Transverse colon (tissue), 4 donors: ENCODE data around the gene PNRC1. TPM values are rescaled to one million over a fixed set of nuclear protein-coding genes. Genes with fewer than 3 reads are reported as not detected.
A peak's percentile ranks its signal among the peaks of the same experiment; 100 is the strongest.

Experiments
- DNase-seq: peaks from one replicate; pipeline ENCODE4 v3.0.0-alpha.2; 2019
- H3K27ac ChIP-seq, 4 donors: fragments of 200-600 bp; sonication (generic); 2 replicates each; pipeline ENCODE4 v1.5.1; 2016 to 2018; ENCODE audit warnings: inconsistent platforms in 4 of 4
- H3K27me3 ChIP-seq: fragments of 200-600 bp; sonication (generic); 2 replicates; pipeline ENCODE4 v1.5.1; 2017; ENCODE audit warnings: inconsistent platforms
- H3K36me3 ChIP-seq, 4 donors: fragments of 200-600 bp; sonication (generic); 2 replicates each; pipeline ENCODE4 v1.5.1; 2017 to 2019; ENCODE audit warnings: inconsistent platforms in 4 of 4
- H3K4me1 ChIP-seq, 4 donors: fragments of 200-600 bp; sonication (generic); 2 replicates each; pipeline ENCODE4 v1.5.1; 2017 to 2020; ENCODE audit warnings: inconsistent platforms in 4 of 4
- H3K4me3 ChIP-seq, 4 donors: fragments of 200-600 bp; sonication (generic); 1 replicate in 1 of 4; 2 replicates in 3 of 4; pipeline versions ENCODE4 v1.5.1 to v1.6.1; 2017 to 2019; ENCODE audit warnings: inconsistent platforms in 4 of 4
- H3K9me3 ChIP-seq, 2 donors: fragments of 200-600 bp; sonication (generic); 2 replicates each; pipeline ENCODE4 v1.5.1; 2017 to 2019; ENCODE audit warnings: inconsistent platforms in 2 of 2
- CTCF ChIP-seq, 5 experiments: fragments of 200-600 bp in 3 of 5; fragments of 450-650 bp in 2 of 5; sonication (generic) in 3 of 5; IDR thresholded peaks; 1 replicate in 2 of 5; 2 replicates in 3 of 5; pipeline ENCODE4 v1.5.1; 2016 to 2017; ENCODE audit warnings: antibody characterized with exemption in 5 of 5, inconsistent platforms in 3 of 5, mild to moderate bottlenecking in 2 of 5, moderate library complexity in 1 of 5
- EP300 ChIP-seq: sonication (generic); formaldehyde crosslinking; IDR thresholded peaks from one replicate; pipeline ENCODE4 v1.6.1; 2017; ENCODE audit warnings: antibody characterized with exemption, low read depth
- POLR2A ChIP-seq: fragments of 450-650 bp; IDR thresholded peaks from one replicate; pipeline ENCODE4 v1.6.1; 2016; ENCODE audit warnings: antibody characterized with exemption, mild to moderate bottlenecking, moderate library complexity
- POLR2AphosphoS5 ChIP-seq, 3 donors: sonication (generic); formaldehyde crosslinking; IDR thresholded peaks; one replicate each; pipeline ENCODE4 v1.6.1; 2016; ENCODE audit warnings: antibody characterized with exemption in 3 of 3
- WGBS, 2 donors: methylation state at CpG; one replicate each; pipeline ENCODE4 v1.1.5; 2018; ENCODE audit warnings: low coverage in 1 of 2; 5-methylcytosine and 5-hydroxymethylcytosine counted together
- in situ Hi-C, 4 donors: fragments of 200-750 bp; cut with MboI; loops; one replicate each; pipeline versions ENCODE4 v1.15.0 to v1.15.1; 2017; ENCODE audit warnings: low sequenced_read_pairs in 3 of 4, low pct_ligation_motif_present in 1 of 4, low pct_unique_long_range_greater_than_20kb in 1 of 4
- intact Hi-C: fragments of 100-400 bp; cut with DNase I; formaldehyde crosslinking; loops from one replicate; pipeline ENCODE4 v1.15.1; 2023; ENCODE audit warnings: low total_unique reads
- total RNA-seq, 4 donors: library from RNA; depleted of rRNA; stranded (reverse); fragments of >200 nt; gene quantifications; one replicate each; pipeline ENCODE4 v1.1.0, GENCODE V29; 2016

The PNRC1 gene
- total RNA-seq, 4 donors from 2014 or later, result 99.1 to 281 (median 157) TPM

GRCh38 chr6:89084954-89085353, 4.4 kb downstream of the PNRC1 start:
- TF ChIP-seq EP300 (no peak), POLR2A (no peak), CTCF (IDR thresholded peaks at IDR 0.05) (no peak), POLR2AphosphoS5 (IDR thresholded peaks at IDR 0.05) (no peak)
- intact Hi-C loops (loop anchor here (5.0 kb wide), 1 partner anchor 48 kb away; no protein-coding TSS in a partner anchor), in situ Hi-C loops (loop anchor here in 1 of 4 donors (10.0 kb wide), 1 partner anchor 270 kb away; the partner anchor contains the start of gene UBE2J1)
- Histone ChIP-seq H3K36me3 (peaks cover 0 to 21% (median 10%) of the 10 kb centered on the region in 4 donors), H3K4me3 (no peak overlapping the region), H3K27ac (peak overlapping the region in 2 of 4 donors; percentile 11 to 38), H3K9me3 (no peaks in the 10 kb centered on the region), H3K27me3 (no peaks in the 10 kb centered on the region), H3K4me1 (peaks cover 6 to 43% (median 12%) of the 10 kb centered on the region in 4 donors)
- no peak for DNase-seq
- 49 to 70% methylated on average over 2 to 3 of the region's 3 CpGs for WGBS, 2 donors

- no peak for DNase-seq
- WGBS, 2 donors, result 93 to 96% methylated on average over 12 of the region's 12 CpGs
- TF ChIP-seq POLR2A (no peak), CTCF (IDR thresholded peaks at IDR 0.05) (no peak), POLR2AphosphoS5 (IDR thresholded peaks at IDR 0.05) (peak in 1 of 3 donors; percentile 8)
- in situ Hi-C loops, result loop anchor here in 1 of 4 donors (10.0 kb wide), 1 partner anchor 269 kb away; the partner anchor contains the start of gene UBE2J1
- Histone ChIP-seq H3K27me3 (no peaks in the 10 kb centered on the region), H3K4me3 (no peak overlapping the region), H3K4me1 (peaks cover 6 to 43% (median 12%) of the 10 kb centered on the region in 4 donors), H3K27ac (peak overlapping the region in 1 of 4 donors; percentile 38), H3K9me3 (no peaks in the 10 kb centered on the region), H3K36me3 (peaks cover 0 to 21% (median 10%) of the 10 kb centered on the region in 4 donors)
- intact Hi-C loops, result no loop called here
These were observed 5.1 kb downstream of the PNRC1 start for GRCh38 chr6:89085409-89086205.

GRCh38 chr6:89087881-89088280, 7.3 kb downstream of the PNRC1 start:
- no peak overlapping the region for H3K27ac ChIP-seq
- no peak for DNase-seq
- in situ Hi-C loops (loop anchor here in 1 of 4 donors (10.0 kb wide), 1 partner anchor 267 kb away; the partner anchor contains the start of gene UBE2J1), intact Hi-C loops (no loop called here)
- peaks cover 0 to 21% (median 10%) of the 10 kb centered on the region in 4 donors for H3K36me3 ChIP-seq
- no peak overlapping the region for H3K4me3 ChIP-seq
- WGBS, 2 donors, result 80 to 83% methylated on average over 1 of the region's 1 CpG
- TF ChIP-seq CTCF (IDR thresholded peaks at IDR 0.05) (no peak), POLR2A (no peak), EP300 (no peak), POLR2AphosphoS5 (IDR thresholded peaks at IDR 0.05) (no peak)
- peaks cover 6 to 42% (median 10%) of the 10 kb centered on the region in 4 donors for H3K4me1 ChIP-seq
- no peaks in the 10 kb centered on the region for H3K9me3 ChIP-seq
- H3K27me3 ChIP-seq, result no peaks in the 10 kb centered on the region

GRCh38 chr6:89098461-89098860, 17.9 kb downstream of the PNRC1 start:
- intact Hi-C loops, result no loop called here
- no peak overlapping the region for H3K4me3 ChIP-seq
- 81 to 84% methylated on average over 7 to 8 of the region's 8 CpGs for WGBS, 2 donors
- no peak for DNase-seq
- no peak overlapping the region for H3K27ac ChIP-seq
- H3K9me3 ChIP-seq, result no peaks in the 10 kb centered on the region
- H3K4me1 ChIP-seq, result no peaks in the 10 kb centered on the region
- no peaks in the 10 kb centered on the region for H3K36me3 ChIP-seq
- TF ChIP-seq EP300 (no peak), CTCF (IDR thresholded peaks at IDR 0.05) (no peak), POLR2A (no peak), POLR2AphosphoS5 (IDR thresholded peaks at IDR 0.05) (no peak)
- in situ Hi-C loops, result no loop called here
- H3K27me3 ChIP-seq, result no peaks in the 10 kb centered on the region
